GM04504 (cell line): Measurements from ENCODE around the gene NPM1.
A peak's percentile ranks its signal among the peaks of the same experiment; 100 is the strongest.

Source experiments
- DNase-seq: peaks from one replicate; pipeline ENCODE4 v3.0.0-alpha.2; 2012; ENCODE audit warnings: low read depth

NPM1 gene

DNA sequence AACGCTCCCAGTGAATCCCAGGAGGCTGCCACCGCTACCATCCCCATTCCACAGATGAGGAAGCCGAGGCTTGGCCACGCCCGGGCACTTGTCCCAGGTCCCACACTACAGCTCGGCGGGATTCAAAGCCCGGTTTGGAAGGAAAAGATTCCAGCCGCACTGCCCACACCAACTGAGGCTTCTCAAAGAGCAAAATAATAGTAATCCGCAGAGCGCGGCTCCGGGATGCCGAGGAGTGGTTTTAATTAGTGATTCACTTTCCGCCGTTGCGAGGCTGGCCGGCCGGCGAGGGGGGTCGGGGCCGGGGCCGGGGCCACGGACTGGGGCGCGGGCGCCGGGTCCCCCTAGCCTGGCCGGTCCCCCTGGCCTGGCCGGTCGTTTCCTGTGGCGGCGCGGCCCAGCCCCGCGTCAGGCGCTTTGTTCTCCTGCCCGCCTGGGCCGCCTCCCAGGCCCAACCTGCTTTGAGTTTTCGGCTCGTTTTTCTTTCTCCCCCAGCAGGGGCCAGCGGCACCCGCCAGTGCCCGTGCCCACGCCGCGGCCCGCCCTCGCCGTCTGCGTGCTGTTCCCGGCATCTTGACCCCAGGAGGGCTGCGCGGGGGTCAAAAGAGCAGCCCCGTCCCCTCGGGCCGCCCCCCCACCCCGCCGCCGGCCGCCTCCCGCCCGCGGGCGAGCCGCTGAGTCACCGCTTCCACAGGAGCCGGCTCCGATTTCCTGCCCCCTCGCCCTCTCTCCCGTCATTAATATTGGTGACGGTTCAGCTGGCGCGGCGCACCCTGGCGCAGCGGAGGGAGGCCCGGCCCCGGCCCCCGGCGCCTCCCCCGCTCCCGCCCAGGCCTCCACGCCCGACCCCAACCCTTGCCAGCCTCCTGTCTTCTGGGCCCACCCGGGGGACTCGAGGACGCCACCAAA lies 63.0 kb downstream of the NPM1 start:
- peak; percentile 42 for DNase-seq

DNA sequence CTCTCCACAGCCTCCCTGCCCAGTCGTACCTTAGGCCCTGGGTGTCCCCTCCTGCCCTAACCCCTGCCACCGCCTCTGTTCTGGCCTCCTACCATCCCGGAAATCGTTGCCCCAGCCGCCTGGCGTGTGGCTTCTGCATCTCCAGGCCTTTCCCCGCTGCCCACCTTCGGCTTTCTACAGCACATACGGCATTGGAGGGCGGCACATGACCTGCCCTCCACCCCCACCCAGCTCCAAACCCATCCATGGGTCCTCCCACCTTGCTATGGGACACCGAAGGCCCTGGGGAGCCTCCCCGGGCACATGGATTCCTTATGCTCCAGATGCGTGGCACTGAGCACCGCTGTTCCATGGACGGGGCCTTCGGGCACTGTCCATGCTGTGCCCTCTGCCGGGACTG lies 63.8 kb downstream of the NPM1 start:
- no peak for DNase-seq

DNA sequence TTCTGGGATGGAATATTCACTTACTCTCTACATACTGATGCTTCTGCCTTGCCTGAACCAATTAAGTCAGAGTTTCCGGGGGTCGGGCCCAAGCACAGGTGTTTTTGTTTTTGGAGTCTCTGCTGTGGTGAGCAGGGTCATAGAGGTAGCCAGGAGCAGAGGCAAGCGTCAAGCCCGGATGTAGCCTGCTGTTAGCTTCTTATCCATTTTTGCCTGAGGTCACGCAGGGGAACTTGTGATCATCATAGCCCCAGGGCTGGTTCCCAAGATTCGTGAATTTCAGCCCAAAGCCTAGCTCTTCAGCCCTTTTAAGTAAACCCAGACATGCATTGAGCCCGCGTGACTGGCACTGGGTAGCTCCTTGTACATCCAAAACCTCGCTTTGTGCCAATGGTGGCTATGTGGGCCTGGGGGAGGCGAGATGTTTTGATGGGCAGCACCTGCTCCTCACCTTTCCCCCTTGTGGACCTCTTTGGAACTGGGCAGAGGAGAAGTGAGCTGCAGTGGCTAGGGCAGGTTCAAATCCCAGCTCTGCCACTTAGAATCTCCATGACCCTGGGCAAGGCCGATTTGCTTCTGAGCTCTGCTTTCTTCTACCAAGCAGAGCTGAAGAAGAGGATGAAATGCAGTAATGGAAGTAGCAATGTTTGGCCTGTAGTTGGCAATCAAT lies 65.5 kb downstream of the NPM1 start:
- no peak for DNase-seq

DNA sequence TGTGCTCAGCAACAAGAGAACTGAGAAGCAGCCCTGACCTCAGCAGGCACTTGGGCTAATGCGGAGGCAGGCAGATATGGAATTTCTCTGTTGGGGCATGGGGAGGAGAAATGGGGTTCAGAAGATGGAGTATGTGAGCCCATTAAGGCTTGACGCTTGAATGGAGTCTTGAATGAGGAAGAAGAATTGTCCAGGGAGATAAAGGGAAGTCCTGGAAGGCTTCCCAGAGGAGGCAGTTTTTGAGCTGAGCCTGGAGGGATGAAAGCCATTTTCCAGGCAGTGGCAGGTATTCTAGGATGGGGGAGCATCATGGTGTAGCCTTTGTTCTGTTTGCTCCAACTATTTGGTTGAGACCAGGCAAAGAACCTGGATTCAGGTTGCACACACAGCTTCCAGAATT lies 66.3 kb downstream of the NPM1 start:
- DNase-seq = no peak

DNA sequence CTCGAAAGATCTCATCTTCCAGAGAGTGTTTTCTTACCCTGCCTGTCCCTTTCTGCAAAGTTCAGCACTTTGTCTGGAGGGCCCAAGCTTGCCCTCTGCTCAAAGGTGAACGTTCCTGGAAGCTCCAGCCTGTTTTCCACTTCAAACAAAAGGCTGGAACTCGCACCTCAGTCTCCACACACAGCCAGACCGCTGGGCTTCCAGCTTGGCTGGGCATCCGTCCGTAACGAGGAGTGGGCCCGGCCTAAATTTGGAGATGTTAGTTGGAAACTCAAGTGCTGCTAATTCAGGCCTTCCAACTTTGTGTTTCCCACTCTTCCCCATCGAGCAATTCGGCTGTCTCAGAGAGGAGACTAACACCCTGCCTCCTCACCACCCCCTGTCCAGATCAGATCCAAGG lies 66.9 kb downstream of the NPM1 start:
- no peak for DNase-seq

DNA sequence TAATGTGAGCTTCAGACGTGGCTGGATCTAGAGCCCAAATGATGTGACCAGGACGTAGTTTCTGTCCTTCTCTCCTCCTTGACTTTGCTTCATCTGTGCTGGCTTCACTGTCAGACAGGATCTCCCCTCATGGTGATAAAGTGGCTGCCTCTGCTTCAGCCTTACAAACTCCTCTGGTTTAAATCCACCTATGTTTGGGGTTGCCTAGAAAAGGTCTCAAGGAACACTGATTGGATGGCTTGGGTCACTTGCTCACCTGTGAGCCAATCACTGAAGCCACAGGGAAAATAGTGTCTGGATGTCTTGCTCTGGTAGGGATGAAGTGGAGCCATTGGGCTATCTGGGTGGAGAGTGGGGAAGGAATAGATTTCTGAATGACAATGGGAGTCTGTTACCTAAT lies 67.9 kb downstream of the NPM1 start:
- DNase-seq = no peak

DNA sequence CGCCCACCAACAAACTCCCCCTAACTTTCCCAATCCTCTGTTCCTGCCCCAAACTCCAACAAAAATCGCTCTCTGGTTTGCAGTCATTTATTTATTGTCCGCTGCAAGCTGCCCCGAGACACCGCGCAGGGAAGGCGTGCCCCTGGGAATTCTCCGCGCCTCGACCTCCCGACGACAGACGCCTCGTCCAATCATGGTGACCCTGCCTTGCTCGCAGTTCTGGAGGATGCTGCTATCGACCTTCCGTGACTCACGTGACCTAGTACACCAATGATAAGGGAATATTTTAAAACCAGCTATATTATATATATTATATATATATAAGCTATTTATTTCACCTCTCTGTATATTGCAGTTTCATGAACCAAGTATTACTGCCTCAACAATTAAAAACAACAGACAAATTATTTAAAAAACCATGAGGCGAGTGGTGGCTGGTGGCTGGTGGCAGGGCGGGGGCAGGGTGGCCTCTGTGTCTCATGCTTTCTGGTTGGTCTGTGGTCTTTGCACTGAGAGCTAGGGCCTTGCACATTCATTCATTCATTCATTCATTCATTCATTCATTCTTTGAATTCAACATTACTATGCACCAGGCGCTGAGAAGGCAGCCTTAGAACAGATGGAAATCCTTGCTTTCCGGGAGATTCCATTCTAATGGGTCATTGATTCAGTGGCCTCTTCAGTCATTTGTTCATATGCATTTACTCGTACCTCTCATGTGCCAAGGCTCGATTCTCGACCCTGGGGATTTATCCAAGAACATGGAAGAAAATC lies 69.7 kb downstream of the NPM1 start:
- DNase-seq = no peak

DNA sequence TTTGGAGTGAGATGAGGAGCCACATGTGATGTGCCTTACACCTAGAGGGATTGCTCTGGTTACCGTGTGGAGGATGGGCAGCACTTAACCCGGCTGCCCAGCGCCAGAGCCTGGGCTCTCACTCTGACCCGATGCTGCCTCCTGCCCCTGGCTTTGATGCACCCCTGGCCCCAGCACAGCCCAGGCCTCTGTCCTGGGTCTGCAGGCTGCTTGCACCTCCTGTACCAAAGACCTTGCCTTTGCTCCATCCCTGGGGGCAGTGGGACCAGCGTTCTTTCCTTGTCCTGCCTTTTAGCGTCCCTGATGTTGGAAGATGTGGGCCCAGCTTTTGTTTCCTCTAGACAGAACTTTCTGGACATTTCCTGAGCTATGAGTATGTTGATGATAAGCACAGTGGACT lies 72.2 kb downstream of the NPM1 start:
- no peak for DNase-seq
